HUES64 (cell line): ENCODE measurements around the gene SLC27A5.

Experiments
- H3K27ac ChIP-seq: 2 replicates; pipeline ENCODE4 v1.7.0; 2013; ENCODE audit warnings: low read depth, low read length, inconsistent platforms
- H3K27me3 ChIP-seq: 2 replicates; pipeline ENCODE4 v1.6.1; 2013; ENCODE audit warnings: mild to moderate bottlenecking, low read length; ENCODE audit not compliant: insufficient read depth
- H3K36me3 ChIP-seq: 2 replicates; pipeline ENCODE4 v1.6.1; 2013; ENCODE audit warnings: mild to moderate bottlenecking, low read length; ENCODE audit not compliant: insufficient read depth
- H3K4me1 ChIP-seq: 2 replicates; pipeline ENCODE4 v1.6.1; 2013; ENCODE audit warnings: mild to moderate bottlenecking, low read length, moderate library complexity; ENCODE audit not compliant: insufficient read depth
- H3K4me3 ChIP-seq: 2 replicates; pipeline ENCODE4 v1.5.1; 2013; ENCODE audit warnings: mild to moderate bottlenecking, low read length, moderate library complexity
- H3K9ac ChIP-seq: 2 replicates; pipeline ENCODE4 v1.6.1; 2013; ENCODE audit warnings: mild to moderate bottlenecking, low read depth, low read length
- H3K9me3 ChIP-seq: 2 replicates; pipeline ENCODE4 v1.6.1; 2013; ENCODE audit warnings: low read depth, low read length; ENCODE audit not compliant: insufficient read depth
- WGBS: fragments of 150-250, 120-280 bp; methylation state at CpG from one replicate; pipeline ENCODE4 v1.1.7; 2013; ENCODE audit warnings: missing lambda C conversion rate; 5-methylcytosine and 5-hydroxymethylcytosine counted together

SLC27A5 gene

GRCh38 chr19:58538257-58539168 is 26.7 kb upstream of the SLC27A5 start:
- peaks cover 9% of the 10 kb centered on the region for H3K4me1 ChIP-seq
- peak overlapping the region; percentile 94 for H3K27ac ChIP-seq
- WGBS = 2% methylated on average over 55 of the region's 55 CpGs
- H3K9ac ChIP-seq = peak overlapping the region; percentile 82
- no peaks in the 10 kb centered on the region for H3K36me3 ChIP-seq
- peaks cover 25% of the 10 kb centered on the region for H3K27me3 ChIP-seq
- H3K4me3 ChIP-seq = peak overlapping the region; percentile 46
- no peaks in the 10 kb centered on the region for H3K9me3 ChIP-seq

DNA sequence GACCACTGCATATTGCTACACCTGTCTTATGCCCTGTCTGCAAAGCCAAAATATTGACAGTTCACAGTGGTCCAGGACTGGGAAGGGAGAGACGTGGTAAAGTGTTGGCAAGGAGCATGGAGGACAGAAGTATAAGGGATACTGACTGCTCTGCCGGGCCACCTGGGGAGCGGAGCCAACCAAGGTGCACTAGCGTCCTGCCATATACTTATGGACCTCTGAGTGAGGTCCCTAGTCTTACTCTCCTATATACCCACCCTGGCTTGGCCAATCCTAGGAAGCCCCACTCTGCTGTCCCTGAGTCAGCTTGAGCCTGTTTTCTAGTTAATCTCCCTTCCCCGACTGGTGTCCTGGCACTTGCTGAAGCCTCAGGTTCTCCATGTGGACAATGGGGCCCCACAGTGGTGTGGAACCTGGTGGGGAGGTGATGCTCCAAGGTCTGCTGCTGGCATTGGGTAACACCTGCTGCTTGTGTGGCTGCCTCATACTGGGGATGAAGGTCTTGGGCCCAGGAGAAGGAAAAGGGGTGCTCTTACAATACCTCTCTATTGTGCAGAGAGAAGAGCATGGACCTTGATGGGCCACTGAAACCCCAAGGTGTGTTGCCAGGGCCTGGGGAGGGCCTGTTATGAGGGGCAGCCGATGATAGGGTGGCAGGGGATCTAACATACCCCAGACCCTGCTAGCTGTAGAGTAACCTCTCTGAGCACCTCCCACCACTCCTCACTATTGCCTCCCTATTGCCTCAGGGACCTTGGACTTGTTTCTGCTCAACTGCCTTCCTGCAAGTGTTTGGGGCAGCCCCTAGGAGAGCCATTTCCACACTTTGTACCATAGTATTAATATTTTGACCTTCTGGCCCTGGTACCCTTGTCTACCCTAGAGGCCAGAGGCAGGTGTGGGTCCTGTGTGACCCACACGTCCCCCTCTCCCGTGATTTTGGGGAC is 25.3 kb upstream of the SLC27A5 start:
- peaks cover 18% of the 10 kb centered on the region for H3K27me3 ChIP-seq
- WGBS = 93% methylated on average over 8 of the region's 8 CpGs
- peaks cover 9% of the 10 kb centered on the region for H3K4me1 ChIP-seq
- H3K27ac ChIP-seq = peak overlapping the region; percentile 94; the same call in 1 of the 2 replicates
- H3K9me3 ChIP-seq = no peaks in the 10 kb centered on the region
- no peaks in the 10 kb centered on the region for H3K36me3 ChIP-seq
- no peak overlapping the region; the same call in 1 of the 2 replicates for H3K9ac ChIP-seq
- no peak overlapping the region for H3K4me3 ChIP-seq

GRCh38 chr19:58535857-58536256 is 24.1 kb upstream of the SLC27A5 start:
- peaks cover 19% of the 10 kb centered on the region for H3K27me3 ChIP-seq

GRCh38 chr19:58531034-58531840 is 19.4 kb upstream of the SLC27A5 start:
- Histone ChIP-seq H3K27ac (no peak overlapping the region), H3K9ac (no peak overlapping the region), H3K9me3 (no peaks in the 10 kb centered on the region), H3K4me3 (no peak overlapping the region), H3K4me1 (no peaks in the 10 kb centered on the region), H3K36me3 (no peaks in the 10 kb centered on the region), H3K27me3 (0 out of 2 replicates have a peak, but pooled peaks cover 6% of the 10 kb centered on the region)
- WGBS = 91% methylated on average over 9 of the region's 10 CpGs

More at GRCh38 chr19:58535857-58536256, 24.1 kb upstream of the SLC27A5 start:
- Histone ChIP-seq H3K36me3 (no peaks in the 10 kb centered on the region), H3K4me3 (no peak overlapping the region), H3K9me3 (no peaks in the 10 kb centered on the region), H3K27ac (no peak overlapping the region), H3K9ac (no peak overlapping the region), H3K4me1 (peaks cover 9% of the 10 kb centered on the region)
- WGBS = 96% methylated on average over 3 of the region's 3 CpGs

- no peak overlapping the region for H3K4me3 ChIP-seq
- H3K27ac ChIP-seq = no peak overlapping the region
- peaks cover 4% of the 10 kb centered on the region for H3K4me1 ChIP-seq
- no peak overlapping the region for H3K9ac ChIP-seq
- no peaks in the 10 kb centered on the region for H3K36me3 ChIP-seq
- WGBS = 87% methylated on average over 3 of the region's 3 CpGs
- H3K27me3 ChIP-seq = 0 out of 2 replicates have a peak, but pooled peaks cover 6% of the 10 kb centered on the region
- H3K9me3 ChIP-seq = no peaks in the 10 kb centered on the region
Observed at GRCh38 chr19:58529405-58529804, 17.6 kb upstream of the SLC27A5 start.

- H3K27me3 ChIP-seq = no peaks in the 10 kb centered on the region
- H3K4me1 ChIP-seq = peaks cover 24% of the 10 kb centered on the region
- no peaks in the 10 kb centered on the region for H3K36me3 ChIP-seq
- no peaks in the 10 kb centered on the region for H3K9me3 ChIP-seq
- no peak overlapping the region; the same call in 1 of the 2 replicates for H3K27ac ChIP-seq
- no peak overlapping the region for H3K4me3 ChIP-seq
- H3K9ac ChIP-seq = no peak overlapping the region
- WGBS = 53% methylated on average over 3 of the region's 3 CpGs
Observed at GRCh38 chr19:58522709-58523108, 10.9 kb upstream of the SLC27A5 start.

- H3K9ac ChIP-seq = no peak overlapping the region
- 93% methylated on average over 4 of the region's 4 CpGs for WGBS
- H3K9me3 ChIP-seq = no peaks in the 10 kb centered on the region
- peaks cover 2% of the 10 kb centered on the region; the same call in 1 of the 2 replicates for H3K36me3 ChIP-seq
- H3K27me3 ChIP-seq = no peaks in the 10 kb centered on the region
- H3K4me1 ChIP-seq = peaks cover 24% of the 10 kb centered on the region
- no peak overlapping the region for H3K27ac ChIP-seq
- no peak overlapping the region for H3K4me3 ChIP-seq
Observed at GRCh38 chr19:58521651-58522050, 9.9 kb upstream of the SLC27A5 start.

GRCh38 chr19:58520257-58520599 is 8.4 kb upstream of the SLC27A5 start:
- H3K4me1 ChIP-seq = peaks cover 22% of the 10 kb centered on the region
- WGBS = 25% methylated on average over 5 of the region's 7 CpGs
- H3K36me3 ChIP-seq = peaks cover 3% of the 10 kb centered on the region; the same call in 1 of the 2 replicates
- H3K27ac ChIP-seq = peak overlapping the region; percentile 99
- no peaks in the 10 kb centered on the region for H3K9me3 ChIP-seq
- H3K27me3 ChIP-seq = no peaks in the 10 kb centered on the region
- peak overlapping the region; percentile 98 for H3K9ac ChIP-seq
- H3K4me3 ChIP-seq = peak overlapping the region; percentile 66

DNA sequence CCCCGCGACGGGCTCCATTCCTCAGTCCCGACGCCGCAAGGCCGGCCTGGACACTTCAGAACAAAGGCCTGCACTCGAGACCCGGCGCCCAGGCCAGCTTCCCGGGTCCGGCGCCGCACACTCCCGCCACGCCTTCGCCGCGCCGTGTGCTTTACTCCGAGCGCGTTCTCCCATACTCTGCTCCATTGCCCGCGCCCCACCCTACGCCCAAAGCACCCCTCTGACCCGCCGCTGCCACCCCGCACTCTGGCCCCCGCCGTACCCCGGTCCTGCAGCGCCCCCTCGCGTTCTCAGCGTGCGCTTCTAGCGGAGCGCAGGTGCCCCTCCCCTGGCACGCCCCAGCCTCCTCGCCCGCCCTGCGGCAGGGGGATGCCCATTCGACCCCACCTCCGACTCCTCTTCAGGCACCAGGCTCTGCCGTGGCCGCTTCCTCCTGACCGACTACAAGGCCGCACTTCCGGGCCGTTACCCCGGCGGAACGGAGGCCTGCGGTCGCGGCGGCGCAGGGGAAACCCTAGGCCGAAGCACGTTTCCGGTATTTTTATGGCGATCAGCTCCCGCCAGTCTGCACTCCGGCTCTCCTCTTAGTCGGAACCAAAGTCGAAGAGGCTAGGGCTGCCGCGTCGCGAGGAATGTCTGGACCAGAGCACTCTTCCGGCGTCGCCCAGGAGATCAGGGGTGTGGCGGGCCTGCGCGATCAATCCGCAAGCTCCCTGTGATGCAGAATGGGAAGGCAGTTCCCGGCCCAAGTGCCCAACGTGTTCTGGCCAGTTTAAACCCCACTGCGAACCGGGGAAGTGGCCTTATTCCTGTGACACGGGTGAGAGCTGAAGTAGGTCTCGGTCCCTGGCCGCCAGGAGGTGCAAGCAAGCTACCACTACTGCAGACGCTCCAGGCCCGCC is 7.8 kb upstream of the SLC27A5 start, which contains the start of gene ZBTB45:
Gene ZBTB45 (minus strand): TSS at position 456 of the 902 bp plus-strand sequence. CDS start 2,137 bp downstream, outside the sequence.
- WGBS = under 1% methylated on average over 87 of the region's 87 CpGs
- peak within 1 kb of the TSS; percentile 98 for H3K9ac ChIP-seq
- H3K36me3 ChIP-seq = peaks cover 3% of the 10 kb centered on the region; the same call in 1 of the 2 replicates
- H3K9me3 ChIP-seq = no peaks in the 10 kb centered on the region
- H3K4me3 ChIP-seq = peak within 1 kb of the TSS; percentile 66
- H3K4me1 ChIP-seq = peaks cover 22% of the 10 kb centered on the region
- peak within 1 kb of the TSS; percentile 99 for H3K27ac ChIP-seq
- no peaks in the 10 kb centered on the region for H3K27me3 ChIP-seq

- WGBS = under 1% methylated on average over 14 of the region's 14 CpGs
- Histone ChIP-seq H3K4me1 (peaks cover 22% of the 10 kb centered on the region), H3K36me3 (peaks cover 3% of the 10 kb centered on the region; the same call in 1 of the 2 replicates), H3K4me3 (peak overlapping the region; percentile 66), H3K27me3 (no peaks in the 10 kb centered on the region), H3K9ac (peak overlapping the region; percentile 98), H3K27ac (peak overlapping the region; percentile 99), H3K9me3 (no peaks in the 10 kb centered on the region)
Observed at GRCh38 chr19:58519087-58519354, 7.2 kb upstream of the SLC27A5 start.
